ENCODE data around the gene RASA3. TPM values are rescaled to one million over a fixed set of nuclear protein-coding genes. Genes with fewer than 3 reads are reported as not detected.
"Not testable (repeated sequence)": the region's sequence is repeated elsewhere in the genome, so short reads cannot be mapped to it uniquely, and the experiment has no call there.

Gene RASA3
- total and polyA plus RNA-seq, 7 donors, result 4.2 to 22.4 (median 16.9) TPM

DNA sequence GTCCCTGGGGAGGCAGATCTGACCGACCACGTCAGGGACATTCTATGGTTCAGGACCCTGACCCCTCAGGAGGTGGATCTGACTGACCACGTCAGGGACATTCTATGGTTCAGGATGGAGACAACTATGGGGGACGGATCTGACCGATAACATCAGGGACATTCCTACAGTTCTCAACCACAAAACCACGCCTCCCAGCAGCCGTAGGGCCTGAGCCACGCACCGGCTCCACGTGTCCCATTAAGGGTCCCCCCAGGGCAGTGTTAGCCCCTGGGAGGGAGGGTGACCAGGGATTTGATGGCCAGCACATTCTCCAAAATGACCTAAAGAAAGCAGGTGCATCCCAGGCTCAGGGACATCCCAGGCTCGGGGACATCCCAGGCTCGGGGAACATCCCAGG, 109.5 kb downstream of the RASA3 start:
- Histone ChIP-seq H3K36me3 (peaks cover 0 to 56% (median 24%) of the 10 kb centered on the region in 4 donors), H3K9me3 (no peaks in the 10 kb centered on the region), H3K4me3 (no peak overlapping the region), H3K4me1 (peaks cover 0 to 32% (median 29%) of the 10 kb centered on the region in 4 donors), H3K27ac (no peak overlapping the region), H3K27me3 (no peaks in the 10 kb centered on the region)
- WGBS, 2 donors, result 90 to 93% methylated on average over 12 of the region's 12 CpGs
- no peak for TF ChIP-seq POLR2A (IDR thresholded peaks at IDR 0.05)
- TF ChIP-seq POLR2AphosphoS5 (IDR thresholded peaks at IDR 0.05), result no peak
- TF ChIP-seq, protein P1, sequence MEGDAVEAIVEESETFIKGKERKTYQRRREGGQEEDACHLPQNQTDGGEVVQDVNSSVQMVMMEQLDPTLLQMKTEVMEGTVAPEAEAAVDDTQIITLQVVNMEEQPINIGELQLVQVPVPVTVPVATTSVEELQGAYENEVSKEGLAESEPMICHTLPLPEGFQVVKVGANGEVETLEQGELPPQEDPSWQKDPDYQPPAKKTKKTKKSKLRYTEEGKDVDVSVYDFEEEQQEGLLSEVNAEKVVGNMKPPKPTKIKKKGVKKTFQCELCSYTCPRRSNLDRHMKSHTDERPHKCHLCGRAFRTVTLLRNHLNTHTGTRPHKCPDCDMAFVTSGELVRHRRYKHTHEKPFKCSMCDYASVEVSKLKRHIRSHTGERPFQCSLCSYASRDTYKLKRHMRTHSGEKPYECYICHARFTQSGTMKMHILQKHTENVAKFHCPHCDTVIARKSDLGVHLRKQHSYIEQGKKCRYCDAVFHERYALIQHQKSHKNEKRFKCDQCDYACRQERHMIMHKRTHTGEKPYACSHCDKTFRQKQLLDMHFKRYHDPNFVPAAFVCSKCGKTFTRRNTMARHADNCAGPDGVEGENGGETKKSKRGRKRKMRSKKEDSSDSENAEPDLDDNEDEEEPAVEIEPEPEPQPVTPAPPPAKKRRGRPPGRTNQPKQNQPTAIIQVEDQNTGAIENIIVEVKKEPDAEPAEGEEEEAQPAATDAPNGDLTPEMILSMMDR (IDR thresholded peaks at IDR 0.05), result no peak
- TF ChIP-seq EP300 (IDR thresholded peaks at IDR 0.05), result no peak
- no peak for DNase-seq
- intact Hi-C loops (cut with DNase I), result no loop called here

DNA sequence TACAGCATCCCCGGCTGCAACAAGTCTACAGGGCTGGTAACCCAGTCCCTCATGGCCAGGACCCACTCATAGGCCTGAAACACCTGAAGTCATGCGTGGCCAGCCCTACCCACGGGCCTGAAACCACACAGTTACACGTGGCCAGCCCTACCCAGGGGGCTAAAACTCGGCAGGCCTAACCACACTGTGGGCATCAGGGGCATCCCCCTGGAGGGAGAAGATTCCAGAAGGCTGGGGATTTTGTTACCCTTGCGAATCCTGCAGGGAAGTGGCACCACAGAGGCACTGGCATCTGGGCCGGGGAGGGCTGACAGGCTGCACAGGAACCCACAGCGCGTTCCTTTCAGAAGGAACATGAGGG, 110.1 kb downstream of the RASA3 start:
- no peaks in the 10 kb centered on the region for H3K9me3 ChIP-seq
- 87 to 90% methylated on average over 9 of the region's 9 CpGs for WGBS, 2 donors
- peaks cover 0 to 26% (median 23%) of the 10 kb centered on the region in 4 donors for H3K4me1 ChIP-seq
- H3K36me3 ChIP-seq, result peaks cover 2 to 62% (median 24%) of the 10 kb centered on the region in 4 donors
- no peak for DNase-seq
- H3K27me3 ChIP-seq, result no peaks in the 10 kb centered on the region
- intact Hi-C loops (cut with DNase I), result no loop called here
- no peak overlapping the region for H3K27ac ChIP-seq
- TF ChIP-seq POLR2AphosphoS5 (IDR thresholded peaks at IDR 0.05) (no peak), EP300 (IDR thresholded peaks at IDR 0.05) (no peak), POLR2A (IDR thresholded peaks at IDR 0.05) (no peak)
- TF ChIP-seq, protein P1 (IDR thresholded peaks at IDR 0.05), result no peak
- H3K4me3 ChIP-seq, result no peak overlapping the region

DNA sequence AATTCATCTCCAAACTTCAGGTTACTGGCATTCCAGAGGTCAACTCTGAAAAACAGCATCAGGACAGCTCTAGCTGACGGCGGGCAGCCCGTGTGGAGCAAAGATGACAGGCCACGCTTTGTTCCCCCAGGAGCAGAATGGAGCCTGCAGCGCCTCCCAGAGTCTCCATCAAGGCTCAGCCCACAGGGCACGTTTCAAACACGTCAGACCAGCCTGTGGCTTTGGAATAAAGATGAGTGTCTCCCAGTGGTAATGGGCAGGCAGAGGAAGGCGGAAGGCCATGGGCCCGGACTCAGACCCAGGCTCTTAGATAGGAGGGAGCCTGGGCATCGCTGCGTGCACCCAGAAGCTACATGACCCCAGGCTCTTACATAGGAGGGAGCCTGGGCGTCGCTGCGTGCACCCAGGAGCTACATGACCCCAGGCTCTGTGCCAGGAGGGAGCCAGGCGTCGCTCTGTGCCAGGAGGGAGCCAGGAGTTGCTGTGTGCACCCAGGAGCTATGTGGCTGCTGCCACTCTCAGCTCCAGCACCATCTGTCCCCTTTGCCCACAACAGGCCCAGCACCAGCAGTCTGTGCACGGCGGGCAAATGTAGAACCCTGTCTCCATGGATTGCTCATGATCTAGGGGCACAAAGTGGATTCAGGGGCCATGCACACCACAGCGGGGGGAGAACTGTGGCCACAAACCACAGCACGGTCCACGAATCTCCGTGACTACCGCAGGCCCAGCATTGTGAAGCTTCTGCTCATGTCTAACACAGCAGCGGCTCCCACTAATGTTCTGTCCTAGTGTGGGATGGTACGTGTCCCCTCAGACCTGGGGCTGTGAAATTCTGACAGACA, 110.7 kb downstream of the RASA3 start:
- intact Hi-C loops (cut with DNase I), result no loop called here
- peaks cover 0 to 20% (median 17%) of the 10 kb centered on the region in 4 donors for H3K4me1 ChIP-seq
- peaks cover 6 to 68% (median 25%) of the 10 kb centered on the region in 4 donors for H3K36me3 ChIP-seq

DNA sequence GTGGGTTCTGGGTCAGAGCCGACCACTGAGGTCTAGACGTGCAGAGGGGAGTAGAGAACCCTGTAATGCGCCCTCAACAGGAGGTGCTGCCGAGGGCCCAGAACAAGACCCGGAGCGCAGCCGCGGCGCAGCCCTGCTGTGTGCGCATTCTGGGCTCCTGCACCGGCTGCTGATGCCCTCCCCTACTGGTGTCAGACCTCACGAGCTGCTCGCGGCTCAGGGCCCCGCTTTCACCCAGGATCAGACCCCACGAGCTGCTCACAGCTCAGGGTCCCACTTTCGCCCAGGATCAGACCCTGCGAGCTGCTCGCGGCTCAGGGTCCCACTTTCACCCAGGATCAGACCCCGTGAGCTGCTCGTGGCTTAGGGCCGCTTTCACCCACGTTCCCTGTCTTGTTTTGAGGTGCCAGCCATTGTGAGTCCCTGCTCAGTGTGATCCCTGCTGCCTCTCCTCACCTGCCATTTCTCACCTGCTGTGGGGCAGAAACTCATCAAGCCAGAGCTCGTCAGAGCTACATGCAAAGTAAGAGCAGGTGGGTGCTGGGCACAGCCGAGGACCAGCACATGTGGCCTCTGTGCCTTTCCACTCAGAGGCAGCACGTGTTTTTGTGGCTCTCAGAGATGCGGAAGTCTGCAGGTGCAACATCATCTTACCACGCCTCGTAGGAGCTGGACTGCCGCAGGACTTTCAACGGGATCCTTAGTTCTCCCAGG, 111.5 kb downstream of the RASA3 start:
- Histone ChIP-seq H3K27ac (no peak overlapping the region), H3K27me3 (no peaks in the 10 kb centered on the region), H3K36me3 (peaks cover 9 to 76% (median 31%) of the 10 kb centered on the region in 4 donors), H3K4me3 (no peak overlapping the region), H3K4me1 (peaks cover 0 to 12% (median 9%) of the 10 kb centered on the region in 4 donors), H3K9me3 (no peaks in the 10 kb centered on the region)
- no peak for DNase-seq
- TF ChIP-seq EP300 (IDR thresholded peaks at IDR 0.05) (no peak), POLR2AphosphoS5 (IDR thresholded peaks at IDR 0.05) (no peak)
- TF ChIP-seq, protein P1 (IDR thresholded peaks at IDR 0.05), result no peak
- intact Hi-C loops (cut with DNase I), result no loop called here
- WGBS, 2 donors, result 93% methylated on average over 32 of the region's 32 CpGs

More for the DNA sequence above, 110.7 kb downstream of the RASA3 start:
- no peak overlapping the region for H3K27ac ChIP-seq
- WGBS, 2 donors, result 86% methylated on average over 25 of the region's 25 CpGs
- H3K9me3 ChIP-seq, result no peaks in the 10 kb centered on the region
- H3K27me3 ChIP-seq, result no peaks in the 10 kb centered on the region
- DNase-seq, result no peak
- H3K4me3 ChIP-seq, result no peak overlapping the region
- TF ChIP-seq EP300 (IDR thresholded peaks at IDR 0.05) (no peak), POLR2A (IDR thresholded peaks at IDR 0.05) (no peak), POLR2AphosphoS5 (IDR thresholded peaks at IDR 0.05) (no peak)
- TF ChIP-seq, protein P1 (IDR thresholded peaks at IDR 0.05), result no peak

DNA sequence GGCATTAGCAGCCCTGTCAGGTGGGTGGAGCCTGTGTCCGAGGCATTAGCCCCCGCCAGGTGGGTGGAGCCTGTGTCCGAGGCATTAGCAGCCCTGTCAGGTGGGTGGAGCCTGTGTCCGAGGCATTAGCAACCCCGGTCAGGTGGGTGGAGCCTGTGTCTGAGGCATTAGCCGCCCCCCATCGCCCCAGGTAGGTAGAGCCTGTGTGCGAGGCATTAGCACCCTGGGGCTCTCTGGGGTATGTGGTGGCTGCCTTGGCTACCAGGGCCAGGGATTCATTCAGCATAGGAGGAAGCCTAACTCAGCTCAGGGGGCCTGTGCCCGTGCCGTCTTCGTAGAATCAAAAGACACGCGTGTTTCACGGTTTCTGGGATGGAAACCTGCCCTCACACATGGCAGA, 112.3 kb downstream of the RASA3 start:
- H3K4me1 ChIP-seq; H3K27ac ChIP-seq; H3K27me3 ChIP-seq; DNase-seq; H3K9me3 ChIP-seq; H3K4me3 ChIP-seq; intact Hi-C loops (cut with DNase I): not testable (repeated sequence)
- H3K36me3 ChIP-seq, result peaks cover 11 to 84% (median 35%) of the 10 kb centered on the region in 4 donors
- 92 to 95% methylated on average over 12 to 14 of the region's 14 CpGs for WGBS, 2 donors

All from sigmoid colon (tissue), 7 donors.